Keratinocyte (primary cell): Measurements from ENCODE around the gene NGFR. TPM values are rescaled to one million over a fixed set of nuclear protein-coding genes. Genes with fewer than 3 reads are reported as not detected.
A peak's percentile ranks its signal among the peaks of the same experiment; 100 is the strongest.

Experiments
- DNase-seq: peaks from one replicate; pipeline ENCODE4 v3.0.0-alpha.2; 2011; ENCODE audit warnings: low read depth, missing footprints, low spot score
- FAIRE-seq: peaks from 2 replicates; lab custom pipeline; 2011; peaks lifted over from hg19 to GRCh38; lab: Jason Lieb, UNC
- H2AFZ ChIP-seq: 2 replicates; pipeline ENCODE4 v1.6.0; 2012; ENCODE audit warnings: low read length, control low read depth, inconsistent platforms; ENCODE audit not compliant: control insufficient read depth
- H3K27ac ChIP-seq: 2 replicates; pipeline ENCODE4 v1.5.1; 2011; ENCODE audit warnings: low read length; ENCODE audit not compliant: control insufficient read depth, insufficient read depth
- H3K27me3 ChIP-seq: 3 replicates; pipeline ENCODE4 v1.6.0; 2011; ENCODE audit warnings: low read length; ENCODE audit not compliant: control insufficient read depth, insufficient read depth; ENCODE audit errors: extremely low read depth
- H3K36me3 ChIP-seq, 2 experiments: 2 replicates in 1 of 2; 3 replicates in 1 of 2; pipeline ENCODE4 v1.5.1; 2011; ENCODE audit warnings: low read length in 2 of 2, mild to moderate bottlenecking in 1 of 2; ENCODE audit not compliant: control insufficient read depth in 2 of 2, insufficient read depth in 2 of 2; ENCODE audit errors: extremely low read depth in 1 of 2
- H3K4me1 ChIP-seq: 3 replicates; pipeline ENCODE4 v1.5.1; 2011; ENCODE audit warnings: low read length; ENCODE audit not compliant: control insufficient read depth, insufficient read depth; ENCODE audit errors: extremely low read depth
- H3K4me2 ChIP-seq: 3 replicates; pipeline ENCODE4 v1.6.0; 2011; ENCODE audit warnings: low read depth, low read length; ENCODE audit not compliant: control insufficient read depth, insufficient read depth; ENCODE audit errors: extremely low read depth
- H3K4me3 ChIP-seq, 3 experiments: fragments of 200-600 bp in 1 of 3; sonication (generic) in 1 of 3; 2 replicates in 2 of 3; 3 replicates in 1 of 3; pipeline ENCODE4 v1.5.1; 2011 to 2016; ENCODE audit warnings: low read length in 3 of 3, mild to moderate bottlenecking in 3 of 3, control low read depth in 2 of 3, inconsistent platforms in 1 of 3, low read depth in 1 of 3, mixed read lengths in 1 of 3, mixed run types in 1 of 3, moderate library complexity in 1 of 3; ENCODE audit not compliant: control insufficient read depth in 2 of 3, insufficient read depth in 2 of 3; ENCODE audit errors: extremely low read depth in 1 of 3
- H3K79me2 ChIP-seq: 2 replicates; pipeline ENCODE4 v1.6.0; 2012; ENCODE audit warnings: low read length; ENCODE audit not compliant: control insufficient read depth, insufficient read depth
- H3K9ac ChIP-seq: 3 replicates; pipeline ENCODE4 v1.6.0; 2011; ENCODE audit warnings: low read length; ENCODE audit not compliant: control insufficient read depth, insufficient read depth; ENCODE audit errors: extremely low read depth
- H3K9me1 ChIP-seq: 3 replicates; pipeline ENCODE4 v1.6.0; 2011; ENCODE audit warnings: low read length; ENCODE audit not compliant: control insufficient read depth, insufficient read depth; ENCODE audit errors: extremely low read depth
- H3K9me3 ChIP-seq: 2 replicates; pipeline ENCODE4 v1.5.1; 2012; ENCODE audit warnings: low read depth, low read length; ENCODE audit not compliant: control insufficient read depth
- H4K20me1 ChIP-seq: 3 replicates; pipeline ENCODE4 v1.6.0; 2011; ENCODE audit warnings: low read length; ENCODE audit not compliant: control insufficient read depth, insufficient read depth; ENCODE audit errors: extremely low read depth
- CTCF ChIP-seq, 3 experiments: IDR thresholded peaks in 1 of 3; conservative IDR thresholded peaks in 1 of 3; optimal IDR thresholded peaks in 1 of 3; 2 replicates in 2 of 3; 3 replicates in 1 of 3; pipeline versions ENCODE3 to v1.5.1; 2011; ENCODE audit warnings: low read length in 3 of 3, mild to moderate bottlenecking in 3 of 3, moderate library complexity in 2 of 3, control low read depth in 1 of 3, inconsistent platforms in 1 of 3; ENCODE audit not compliant: insufficient read depth in 2 of 3; ENCODE audit errors: extremely low read depth in 1 of 3
- EZH2 ChIP-seq: IDR thresholded peaks from one replicate; pipeline ENCODE4 v1.6.1; 2012; ENCODE audit warnings: inconsistent platforms, mild to moderate bottlenecking, low read length, moderate library complexity
- dilution Hi-C: fragments of 300-500 bp; cut with MboI; formaldehyde crosslinking; loops from one replicate; pipeline ENCODE4 v1.7.0; 2020; ENCODE audit warnings: low sequenced_read_pairs; ENCODE audit not compliant: extremely low pct_ligation_motif_present
- polyA plus RNA-seq, 5 experiments: library from polyadenylated mRNA; depleted of rRNA in 3 of 5; stranded (reverse) in 3 of 5; stranded (forward) in 1 of 5; unstranded in 1 of 5; fragments of >200 nt; gene quantifications; 1 replicate in 1 of 5; 2 replicates in 3 of 5; 3 replicates in 1 of 5; pipeline versions ENCODE4 v1.2.1 to v1.2.3, GENCODE V29; 2011 to 2012; ENCODE audit warnings: missing spikeins in 2 of 5, low read depth in 1 of 5, low replicate concordance in 1 of 5

NGFR gene
- polyA plus RNA-seq, 1 donor (not counting 4 experiments of a cell fraction or from before 2014, with no cell fraction given): 1.7 TPM

- Histone ChIP-seq H3K4me3 (no peak overlapping the region), H4K20me1 (no peaks in the 10 kb centered on the region), H3K36me3 (no peaks in the 10 kb centered on the region), H3K4me2 (no peak overlapping the region), H3K79me2 (no peaks in the 10 kb centered on the region), H2AFZ (no peak overlapping the region), H3K9me1 (no peaks in the 10 kb centered on the region), H3K27ac (no peak overlapping the region), H3K9me3 (no peaks in the 10 kb centered on the region), H3K27me3 (no peaks in the 10 kb centered on the region), H3K9ac (no peak overlapping the region), H3K4me1 (peaks cover 25% of the 10 kb centered on the region)
- TF ChIP-seq CTCF (optimal IDR thresholded peaks at IDR 0.05 in 1 of 3, IDR thresholded peaks at IDR 0.05 in 1 of 3, conservative IDR thresholded peaks at IDR 0.05 in 1 of 3; ENCODE audit: extremely low read depth in 1 of 3, insufficient read depth in 2 of 3, low read length in 3 of 3) (no peak), EZH2 (no peak)
- DNase-seq (no peak), FAIRE-seq (no peak)
- dilution Hi-C loops: no loop called here
These were observed 56.4 kb downstream of the NGFR start for GRCh38 chr17:49551221-49552069.

DNA sequence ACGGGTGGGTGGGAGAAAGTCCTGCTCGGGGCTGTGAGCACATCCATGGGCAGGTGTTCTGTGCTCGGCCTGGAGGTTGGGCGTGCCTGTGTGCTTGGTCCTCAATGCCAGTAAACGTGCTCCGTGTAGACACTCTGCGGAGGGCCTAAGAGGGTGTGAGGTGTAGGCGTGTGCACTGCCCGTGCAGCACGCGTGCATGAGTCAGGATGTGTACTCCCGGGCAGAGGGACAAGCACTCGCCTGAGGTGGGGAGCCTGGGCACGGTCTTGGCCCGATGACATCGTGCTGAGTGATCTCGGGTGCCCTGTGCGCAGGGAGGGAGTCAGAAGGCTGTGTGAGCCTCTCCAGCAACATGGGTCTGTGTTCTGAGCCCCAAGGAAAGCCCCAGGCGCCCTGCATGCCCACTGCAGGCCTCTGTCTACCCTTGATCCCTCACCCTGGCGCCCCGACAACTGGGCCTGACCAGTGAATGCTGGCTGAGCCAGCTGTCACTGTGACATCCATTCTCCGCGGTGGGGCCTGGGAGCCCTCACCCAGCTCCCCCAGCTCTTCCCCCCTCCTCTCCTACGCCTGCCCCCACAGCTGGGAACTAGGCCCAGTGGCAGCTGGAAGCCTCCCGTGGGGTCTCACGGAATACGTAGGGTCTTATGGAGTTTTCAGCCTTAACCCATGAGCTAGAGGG, 57.1 kb downstream of the NGFR start:
- H3K4me3 ChIP-seq: no peak overlapping the region
- no peaks in the 10 kb centered on the region for H3K9me1 ChIP-seq
- no peaks in the 10 kb centered on the region for H3K36me3 ChIP-seq
- no peak overlapping the region for H3K27ac ChIP-seq
- H3K4me2 ChIP-seq: no peak overlapping the region
- FAIRE-seq (peak; percentile 83), DNase-seq (no peak)
- H3K27me3 ChIP-seq: no peaks in the 10 kb centered on the region
- no peaks in the 10 kb centered on the region for H3K9me3 ChIP-seq
- no peak overlapping the region for H3K9ac ChIP-seq
- TF ChIP-seq CTCF (optimal IDR thresholded peaks at IDR 0.05 in 1 of 3, IDR thresholded peaks at IDR 0.05 in 1 of 3, conservative IDR thresholded peaks at IDR 0.05 in 1 of 3; ENCODE audit: extremely low read depth in 1 of 3, insufficient read depth in 2 of 3, low read length in 3 of 3) (no peak), EZH2 (no peak)
- dilution Hi-C loops: no loop called here
- H4K20me1 ChIP-seq: no peaks in the 10 kb centered on the region
- peak overlapping the region; percentile 6 for H2AFZ ChIP-seq
- H3K4me1 ChIP-seq: peaks cover 25% of the 10 kb centered on the region
- no peaks in the 10 kb centered on the region for H3K79me2 ChIP-seq
